OCI-LY3 (cell line): ENCODE data around the gene FRZB.

ENCODE experiments used
- CTCF ChIP-seq: fragments of 200-600, 300-600 bp; sonication (generic); IDR thresholded peaks from 2 replicates; pipeline ENCODE4 v1.5.1; 2014; ENCODE audit warnings: antibody characterized with exemption, low read length, low read depth
- EZH2phosphoT487 ChIP-seq: fragments of 200-600 bp; shearing (Covaris generic); IDR thresholded peaks from 2 replicates; pipeline ENCODE4 v1.6.1; 2018; ENCODE audit warnings: antibody characterized with exemption, mixed run types, low read depth

- no peak for TF ChIP-seq CTCF
- no peak for TF ChIP-seq EZH2phosphoT487
These were observed 49.2 kb upstream of the FRZB start for GRCh38 chr2:182915369-182916326.
